SU-DHL-6 (cell line): ENCODE data around the gene FGFRL1.

Experiments used
- H2AFZ ChIP-seq: fragments of 200-600 bp; sonication (generic); 2 replicates; pipeline ENCODE4 v1.6.1; 2014; ENCODE audit warnings: low read depth, mild to moderate bottlenecking, moderate library complexity, mixed read lengths, antibody characterized with exemption, low read length; ENCODE audit not compliant: severe bottlenecking
- H3F3A ChIP-seq: fragments of 200-600 bp; shearing (Covaris generic); 2 replicates; pipeline ENCODE4 v1.6.0; 2016; ENCODE audit warnings: antibody characterized with exemption, mild to moderate bottlenecking; ENCODE audit not compliant: insufficient read depth
- H3K27ac ChIP-seq: fragments of 200-600 bp; sonication (generic); 2 replicates; pipeline ENCODE4 v1.5.1; 2016; ENCODE audit warnings: low read depth, mild to moderate bottlenecking, low read length, moderate library complexity, mixed read lengths
- H3K27me3 ChIP-seq: fragments of 200-600 bp; sonication (generic), shearing (Covaris generic); 2 replicates; pipeline ENCODE4 v1.6.0; 2014; ENCODE audit warnings: mild to moderate bottlenecking, low read length
- H3K36me3 ChIP-seq: fragments of 200-600 bp; sonication (generic); 2 replicates; pipeline ENCODE4 v1.6.1; 2014; ENCODE audit warnings: mild to moderate bottlenecking, low read length, mixed read lengths
- H3K4me2 ChIP-seq: fragments of 300-600, 200-600 bp; shearing (Covaris generic), sonication (generic); 2 replicates; pipeline ENCODE4 v1.6.0; 2014; ENCODE audit warnings: low read length, low read depth, mild to moderate bottlenecking; ENCODE audit not compliant: poor library complexity, severe bottlenecking
- H3K4me3 ChIP-seq: fragments of 200-600 bp; sonication (generic); 2 replicates; pipeline ENCODE4 v1.5.1; 2014; ENCODE audit warnings: antibody characterized with exemption, low read length, mild to moderate bottlenecking, mixed read lengths; ENCODE audit not compliant: insufficient read depth, poor library complexity, severe bottlenecking
- H3K79me2 ChIP-seq: fragments of 200-600 bp; sonication (generic); 2 replicates; pipeline ENCODE4 v1.6.1; 2014; ENCODE audit warnings: mild to moderate bottlenecking, low read length, moderate library complexity; ENCODE audit not compliant: insufficient read depth
- H3K9ac ChIP-seq: fragments of 200-600 bp; sonication (generic); 2 replicates; pipeline ENCODE4 v1.7.0; 2014; ENCODE audit warnings: mild to moderate bottlenecking, low read length
- H3K9me2 ChIP-seq: fragments of 200-600 bp; sonication (generic); replicated peaks from 2 replicates; pipeline ENCODE4 v1.6.1; 2014; ENCODE audit warnings: low read length; ENCODE audit not compliant: insufficient read depth
- H3K9me3 ChIP-seq: fragments of 200-600 bp; sonication (generic); 2 replicates; pipeline ENCODE4 v1.6.1; 2014; ENCODE audit warnings: low read length, mixed read lengths; ENCODE audit not compliant: insufficient read depth
- H4K20me1 ChIP-seq: fragments of 200-600 bp; sonication (generic); 2 replicates; pipeline ENCODE4 v1.6.1; 2014; ENCODE audit warnings: low read depth, mild to moderate bottlenecking, antibody characterized with exemption, low read length, moderate library complexity, mixed read lengths
- EZH2phosphoT487 ChIP-seq: fragments of 200-600 bp; sonication (generic), shearing (Covaris generic); conservative IDR thresholded peaks from 2 replicates; pipeline ENCODE4 v1.6.1; 2018; ENCODE audit warnings: mild to moderate bottlenecking, antibody characterized with exemption, low read length, moderate library complexity, mixed read lengths
- TF ChIP-seq, protein P1 (sequence below): fragments of 200-600 bp; sonication (generic); IDR thresholded peaks from one replicate; pipeline ENCODE4 v1.5.1; 2017; ENCODE audit warnings: antibody characterized with exemption, mild to moderate bottlenecking, low read length, moderate library complexity; ENCODE audit not compliant: insufficient read depth, poor library complexity, severe bottlenecking

Gene FGFRL1

DNA sequence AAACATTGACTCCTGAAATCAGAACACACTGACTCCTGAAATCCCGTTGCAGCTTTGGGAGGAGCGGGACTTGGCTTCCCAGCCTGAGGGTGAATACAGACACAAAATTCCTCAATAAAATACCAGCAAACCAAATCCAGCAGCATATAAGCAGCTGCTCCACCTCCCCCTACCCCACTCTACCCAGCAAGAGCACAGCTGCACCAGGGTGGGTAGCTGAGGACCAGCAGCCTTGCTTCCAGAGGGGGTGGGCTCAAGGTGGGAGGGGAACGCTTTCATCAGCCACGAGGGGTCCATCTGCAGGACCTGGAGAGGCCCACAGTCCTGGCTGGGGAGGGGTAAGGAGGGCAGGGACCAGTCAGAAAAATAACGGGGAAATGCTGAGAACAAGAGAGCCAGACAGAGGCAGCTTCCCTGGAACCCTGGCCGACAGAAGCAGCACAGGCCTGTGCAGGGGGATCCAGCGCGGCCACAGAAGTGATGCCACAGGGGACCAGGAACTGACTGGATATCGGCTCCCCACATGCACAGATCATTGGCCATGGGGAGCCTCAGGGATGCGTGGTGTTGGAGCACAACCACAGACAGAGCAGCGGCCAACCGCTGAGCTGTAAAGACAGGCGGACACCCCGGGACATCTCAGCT is 49.8 kb downstream of the FGFRL1 start:
- H3K9me3 ChIP-seq: no peaks in the 10 kb centered on the region
- H3K79me2 ChIP-seq: no peaks in the 10 kb centered on the region
- no peak overlapping the region for H3K27ac ChIP-seq
- no peak overlapping the region for H2AFZ ChIP-seq
- no peak overlapping the region for H3K4me3 ChIP-seq
- no peaks in the 10 kb centered on the region for H3K36me3 ChIP-seq
- H3K27me3 ChIP-seq: no peaks in the 10 kb centered on the region
- no peak overlapping the region for H3K4me2 ChIP-seq
- H3K9ac ChIP-seq: no peak overlapping the region
- H4K20me1 ChIP-seq: no peaks in the 10 kb centered on the region
- no peaks in the 10 kb centered on the region; the same call in 1 of the 2 replicates for H3F3A ChIP-seq
- no peaks in the 10 kb centered on the region for H3K9me2 ChIP-seq
- no peak for TF ChIP-seq EZH2phosphoT487
- TF ChIP-seq, protein P1, sequence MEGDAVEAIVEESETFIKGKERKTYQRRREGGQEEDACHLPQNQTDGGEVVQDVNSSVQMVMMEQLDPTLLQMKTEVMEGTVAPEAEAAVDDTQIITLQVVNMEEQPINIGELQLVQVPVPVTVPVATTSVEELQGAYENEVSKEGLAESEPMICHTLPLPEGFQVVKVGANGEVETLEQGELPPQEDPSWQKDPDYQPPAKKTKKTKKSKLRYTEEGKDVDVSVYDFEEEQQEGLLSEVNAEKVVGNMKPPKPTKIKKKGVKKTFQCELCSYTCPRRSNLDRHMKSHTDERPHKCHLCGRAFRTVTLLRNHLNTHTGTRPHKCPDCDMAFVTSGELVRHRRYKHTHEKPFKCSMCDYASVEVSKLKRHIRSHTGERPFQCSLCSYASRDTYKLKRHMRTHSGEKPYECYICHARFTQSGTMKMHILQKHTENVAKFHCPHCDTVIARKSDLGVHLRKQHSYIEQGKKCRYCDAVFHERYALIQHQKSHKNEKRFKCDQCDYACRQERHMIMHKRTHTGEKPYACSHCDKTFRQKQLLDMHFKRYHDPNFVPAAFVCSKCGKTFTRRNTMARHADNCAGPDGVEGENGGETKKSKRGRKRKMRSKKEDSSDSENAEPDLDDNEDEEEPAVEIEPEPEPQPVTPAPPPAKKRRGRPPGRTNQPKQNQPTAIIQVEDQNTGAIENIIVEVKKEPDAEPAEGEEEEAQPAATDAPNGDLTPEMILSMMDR: no peak

DNA sequence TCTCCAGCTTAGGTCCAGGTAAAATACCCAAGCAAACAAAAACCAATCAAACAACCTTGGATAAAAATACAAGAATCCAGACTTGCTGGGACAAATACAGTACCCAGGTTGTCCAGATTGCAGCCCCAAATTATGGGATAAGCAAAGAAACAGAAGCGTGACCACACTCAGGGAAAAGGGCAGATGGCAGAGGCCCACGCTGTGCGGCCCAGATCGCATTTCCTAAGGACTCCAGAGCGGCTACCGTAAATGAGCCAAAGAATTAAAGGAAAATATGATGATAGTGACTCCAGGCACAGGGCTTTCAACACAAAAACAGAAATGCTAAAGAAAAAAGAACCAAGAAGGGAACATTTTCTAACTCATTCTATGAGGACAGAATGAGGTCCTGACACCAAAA is 50.3 kb downstream of the FGFRL1 start:
- Histone ChIP-seq H3K79me2 (no peaks in the 10 kb centered on the region), H3K27me3 (no peaks in the 10 kb centered on the region), H2AFZ (no peak overlapping the region), H3F3A (no peaks in the 10 kb centered on the region), H4K20me1 (no peaks in the 10 kb centered on the region), H3K9me2 (no peaks in the 10 kb centered on the region), H3K9me3 (no peaks in the 10 kb centered on the region), H3K9ac (no peak overlapping the region), H3K36me3 (no peaks in the 10 kb centered on the region), H3K27ac (no peak overlapping the region), H3K4me3 (no peak overlapping the region), H3K4me2 (no peak overlapping the region)
- TF ChIP-seq, protein P1: no peak
- no peak for TF ChIP-seq EZH2phosphoT487

DNA sequence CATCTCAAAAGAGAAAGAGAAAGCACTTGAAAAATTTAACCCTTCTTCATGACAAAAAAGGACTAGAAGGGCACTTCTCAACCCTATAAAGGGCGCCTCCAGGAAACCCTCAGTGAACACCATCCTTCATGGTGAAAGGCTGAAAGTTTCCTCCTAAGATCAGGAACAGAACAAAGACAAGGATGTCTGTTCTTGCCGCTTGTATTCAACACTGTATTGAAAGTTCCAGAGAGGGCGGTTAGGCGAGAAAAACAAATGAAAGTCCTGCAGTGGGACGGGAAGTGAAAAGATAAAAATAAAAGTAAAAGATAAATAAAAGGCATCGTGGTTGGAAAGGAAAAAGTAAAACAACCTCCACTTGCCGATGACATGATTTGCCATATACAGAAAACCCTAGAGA is 51.0 kb downstream of the FGFRL1 start:
- H3K36me3 ChIP-seq: no peaks in the 10 kb centered on the region
- H3K9ac ChIP-seq: no peak overlapping the region
- no peaks in the 10 kb centered on the region for H3K9me3 ChIP-seq
- no peaks in the 10 kb centered on the region for H3K79me2 ChIP-seq
- TF ChIP-seq, protein P1: no peak
- TF ChIP-seq EZH2phosphoT487: no peak
- H4K20me1 ChIP-seq: no peaks in the 10 kb centered on the region
- H3K9me2 ChIP-seq: no peaks in the 10 kb centered on the region
- no peaks in the 10 kb centered on the region for H3K27me3 ChIP-seq
- H3F3A ChIP-seq: no peaks in the 10 kb centered on the region
- H3K4me3 ChIP-seq: no peak overlapping the region
- H3K4me2 ChIP-seq: no peak overlapping the region
- no peak overlapping the region for H3K27ac ChIP-seq
- H2AFZ ChIP-seq: no peak overlapping the region
